Gastroesophageal sphincter (tissue), 4 donors: Measurements from ENCODE around the gene TBCD. TPM values are rescaled to one million over a fixed set of nuclear protein-coding genes. Genes with fewer than 3 reads are reported as not detected.

ENCODE experiments used
- ATAC-seq: fragments of 150-250 bp; one replicate; pipeline ENCODE4 v1.9.1; 2016; ENCODE audit warnings: mild to moderate bottlenecking, moderate library complexity
- H3K27ac ChIP-seq, 4 donors: fragments of 200-600 bp; sonication (generic) in 3 of 4; 1 replicate in 3 of 4; 2 replicates in 1 of 4; pipeline ENCODE4 v1.5.1; 2016 to 2019
- H3K27me3 ChIP-seq: fragments of 200-600 bp; sonication (generic); one replicate; pipeline ENCODE4 v1.5.1; 2019
- H3K36me3 ChIP-seq, 2 donors: fragments of 200-600 bp; sonication (generic); one replicate each; pipeline ENCODE4 v1.5.1; 2019; ENCODE audit warnings: control low read depth in 1 of 2
- H3K4me1 ChIP-seq, 3 donors: fragments of 200-600 bp; sonication (generic); 1 replicate in 2 of 3; 2 replicates in 1 of 3; pipeline ENCODE4 v1.5.1; 2016 to 2019; ENCODE audit warnings: control low read depth in 2 of 3
- H3K4me3 ChIP-seq, 2 donors: fragments of 200-600 bp; sonication (generic); one replicate each; pipeline ENCODE4 v1.5.1; 2019; ENCODE audit warnings: mild to moderate bottlenecking in 1 of 2, moderate library complexity in 1 of 2
- H3K9me3 ChIP-seq, 3 donors: fragments of 200-600 bp; sonication (generic); one replicate each; pipeline ENCODE4 v1.5.1; 2017 to 2019; ENCODE audit warnings: control low read depth in 2 of 3
- CTCF ChIP-seq, 4 experiments: fragments of 200-600 bp in 2 of 4; fragments of 450-650 bp in 2 of 4; sonication (generic) in 1 of 4; IDR thresholded peaks; one replicate each; pipeline ENCODE4 v1.5.1; 2017 to 2019; ENCODE audit warnings: antibody characterized with exemption in 4 of 4, mild to moderate bottlenecking in 2 of 4, moderate library complexity in 2 of 4
- EP300 ChIP-seq: sonication (generic); formaldehyde crosslinking; IDR thresholded peaks from one replicate; pipeline ENCODE4 v1.6.1; 2017; ENCODE audit warnings: antibody characterized with exemption, mild to moderate bottlenecking
- POLR2A ChIP-seq, 2 donors: fragments of 450-650 bp; IDR thresholded peaks; one replicate each; pipeline ENCODE4 v1.6.1; 2017; ENCODE audit warnings: antibody characterized with exemption in 2 of 2, mild to moderate bottlenecking in 2 of 2, moderate library complexity in 1 of 2
- POLR2AphosphoS5 ChIP-seq: sonication (generic); formaldehyde crosslinking; IDR thresholded peaks from one replicate; pipeline ENCODE4 v1.6.1; 2017; ENCODE audit warnings: antibody characterized with exemption
- WGBS, 2 donors: methylation state at CpG; one replicate each; pipeline ENCODE4 v1.1.5; 2018; ENCODE audit warnings: low coverage in 1 of 2; 5-methylcytosine and 5-hydroxymethylcytosine counted together
- total RNA-seq, 4 donors: library from RNA; depleted of rRNA; stranded (reverse); fragments of >200 nt; gene quantifications; one replicate each; pipeline ENCODE4 v1.1.0, GENCODE V29; 2016

TBCD gene
- total RNA-seq, 4 donors from 2014 or later = 32.0 to 57.8 (median 47.0) TPM

- Histone ChIP-seq H3K36me3 (peaks cover 0 to 100% of the 10 kb centered on the region in 2 donors), H3K4me3 (no peak overlapping the region), H3K9me3 (no peaks in the 10 kb centered on the region), H3K4me1 (no peaks in the 10 kb centered on the region), H3K27ac (no peak overlapping the region), H3K27me3 (no peaks in the 10 kb centered on the region)
- WGBS, 2 donors = 89% methylated on average over 12 of the region's 53 CpGs; no CpG with 5 or more reads in 1 of the 2 donors
- TF ChIP-seq POLR2A (IDR thresholded peaks at IDR 0.05) (no peak), POLR2AphosphoS5 (no peak), CTCF (IDR thresholded peaks at IDR 0.05) (no peak), EP300 (no peak)
- ATAC-seq = no peak
Measured at GRCh38 chr17:82937411-82938371, 185.8 kb downstream of the TBCD start.

GRCh38 chr17:82938486-82938872 lies 186.6 kb downstream of the TBCD start:
- 94 to 100% methylated on average over 2 to 3 of the region's 8 CpGs for WGBS, 2 donors
- H3K4me1 ChIP-seq = no peaks in the 10 kb centered on the region
- no peak for TF ChIP-seq EP300
- no peak for TF ChIP-seq POLR2A (IDR thresholded peaks at IDR 0.05)
- no peak for TF ChIP-seq POLR2AphosphoS5
- no peak for TF ChIP-seq CTCF (IDR thresholded peaks at IDR 0.05)
- H3K36me3 ChIP-seq = peaks cover 0 to 100% of the 10 kb centered on the region in 2 donors
- H3K4me3 ChIP-seq = no peak overlapping the region
- H3K27ac ChIP-seq = no peak overlapping the region
- no peak for ATAC-seq
- peaks cover 0 to 5% (median 0%) of the 10 kb centered on the region in 3 donors for H3K9me3 ChIP-seq
- no peaks in the 10 kb centered on the region for H3K27me3 ChIP-seq

GRCh38 chr17:82938873-82939620 lies 187.2 kb downstream of the TBCD start:
- Histone ChIP-seq H3K4me3 (no peak overlapping the region), H3K4me1 (no peaks in the 10 kb centered on the region), H3K36me3 (peaks cover 0 to 100% of the 10 kb centered on the region in 2 donors), H3K27me3 (no peaks in the 10 kb centered on the region), H3K27ac (no peak overlapping the region), H3K9me3 (peaks cover 0 to 11% (median 0%) of the 10 kb centered on the region in 3 donors)
- WGBS, 2 donors = 55 to 88% methylated on average over 4 to 5 of the region's 26 CpGs
- TF ChIP-seq CTCF (IDR thresholded peaks at IDR 0.05) = no peak
- TF ChIP-seq EP300 = no peak
- no peak for TF ChIP-seq POLR2AphosphoS5
- TF ChIP-seq POLR2A (IDR thresholded peaks at IDR 0.05) = no peak
- ATAC-seq = no peak

- H3K4me1 ChIP-seq = no peaks in the 10 kb centered on the region
- ATAC-seq = no peak
- TF ChIP-seq POLR2A (IDR thresholded peaks at IDR 0.05) (no peak), CTCF (IDR thresholded peaks at IDR 0.05) (no peak), POLR2AphosphoS5 (no peak), EP300 (no peak)
- peaks cover 0 to 17% (median 0%) of the 10 kb centered on the region in 3 donors for H3K9me3 ChIP-seq
- no peak overlapping the region for H3K27ac ChIP-seq
- no peak overlapping the region for H3K4me3 ChIP-seq
- peaks cover 0 to 100% of the 10 kb centered on the region in 2 donors for H3K36me3 ChIP-seq
- no peaks in the 10 kb centered on the region for H3K27me3 ChIP-seq
- WGBS, 2 donors = 80% methylated on average over 2 of the region's 10 CpGs; no CpG with 5 or more reads in 1 of the 2 donors
Measured at GRCh38 chr17:82939621-82940135, 187.8 kb downstream of the TBCD start.
